ENCODE data around the gene GUK1. TPM values are rescaled to one million over a fixed set of nuclear protein-coding genes. Genes with fewer than 3 reads are reported as not detected.

The GUK1 gene
- total and polyA plus RNA-seq, 2 experiments from 2014 or later = 324 to 554 TPM

GRCh38 chr1:228118040-228118439 lies 22.0 kb upstream of the GUK1 start:
- Histone ChIP-seq H3K27ac (no peak overlapping the region), H3K79me2 (ENCODE audit: insufficient read depth) (no peaks in the 10 kb centered on the region), H3K9me3 (ENCODE audit: low read depth) (no peaks in the 10 kb centered on the region), H3K27me3 (replicated peaks; ENCODE audit: insufficient read depth) (no peaks in the 10 kb centered on the region), H3K9ac (no peak overlapping the region), H4K20me1 (ENCODE audit: insufficient read depth) (no peaks in the 10 kb centered on the region), H2AFZ (no peak overlapping the region), H3K4me1 (ENCODE audit: insufficient read depth) (no peaks in the 10 kb centered on the region; the same call in 1 of the 2 replicates), H3F3A (ENCODE audit: insufficient read depth) (0 out of 2 replicates have a peak, but pooled peaks cover 6% of the 10 kb centered on the region), H3K4me3 (no peak overlapping the region), H3K9me2 (ENCODE audit: insufficient read depth) (no peaks in the 10 kb centered on the region), H3K36me3 (ENCODE audit: low read depth) (no peaks in the 10 kb centered on the region), H3K4me2 (ENCODE audit: unreplicated experiment) (no peak overlapping the region)
- in situ Hi-C loops (cut with MboI) = no loop called here
- TF ChIP-seq EZH2phosphoT487 (IDR thresholded peaks at IDR 0.05; ENCODE audit: insufficient read depth, low read depth) (no peak), EZH2 (IDR thresholded peaks at IDR 0.05; ENCODE audit: insufficient read depth, poor library complexity, severe bottlenecking) (no peak)
- DNase-seq = no peak
- WGBS, 2 experiments (ENCODE audit: low coverage in 1 of 2, low lambda C conversion rate in 2 of 2, missing lambda C conversion rate in 2 of 2) = 48 to 59% methylated on average over 2 of the region's 2 CpGs

GRCh38 chr1:228120351-228120750 lies 19.7 kb upstream of the GUK1 start:
- H3F3A ChIP-seq (ENCODE audit: insufficient read depth) = 0 out of 2 replicates have a peak, but pooled peaks cover 6% of the 10 kb centered on the region
- no peak for TF ChIP-seq EZH2phosphoT487 (IDR thresholded peaks at IDR 0.05; ENCODE audit: insufficient read depth, low read depth)
- TF ChIP-seq EZH2 (IDR thresholded peaks at IDR 0.05; ENCODE audit: insufficient read depth, poor library complexity, severe bottlenecking) = no peak
- no peaks in the 10 kb centered on the region; the same call in 1 of the 2 replicates for H3K4me1 ChIP-seq (ENCODE audit: insufficient read depth)
- H3K36me3 ChIP-seq (ENCODE audit: low read depth) = no peaks in the 10 kb centered on the region
- WGBS, 2 experiments (ENCODE audit: low coverage in 1 of 2, low lambda C conversion rate in 2 of 2, missing lambda C conversion rate in 2 of 2) = 65 to 80% methylated on average over 1 of the region's 1 CpG
- peak overlapping the region; percentile 45 for H3K27ac ChIP-seq
- no peaks in the 10 kb centered on the region for H3K79me2 ChIP-seq (ENCODE audit: insufficient read depth)
- H3K9me2 ChIP-seq (ENCODE audit: insufficient read depth) = no peaks in the 10 kb centered on the region
- H3K4me3 ChIP-seq = no peak overlapping the region
- H3K27me3 ChIP-seq (replicated peaks; ENCODE audit: insufficient read depth) = no peaks in the 10 kb centered on the region; the same call in 1 of the 2 replicates
- no peak overlapping the region for H3K4me2 ChIP-seq (ENCODE audit: unreplicated experiment)
- H4K20me1 ChIP-seq (ENCODE audit: insufficient read depth) = no peaks in the 10 kb centered on the region
- in situ Hi-C loops (cut with MboI) = no loop called here
- DNase-seq = peak; percentile 42
- no peak overlapping the region for H2AFZ ChIP-seq
- H3K9me3 ChIP-seq (ENCODE audit: low read depth) = no peaks in the 10 kb centered on the region
- no peak overlapping the region for H3K9ac ChIP-seq

DNA sequence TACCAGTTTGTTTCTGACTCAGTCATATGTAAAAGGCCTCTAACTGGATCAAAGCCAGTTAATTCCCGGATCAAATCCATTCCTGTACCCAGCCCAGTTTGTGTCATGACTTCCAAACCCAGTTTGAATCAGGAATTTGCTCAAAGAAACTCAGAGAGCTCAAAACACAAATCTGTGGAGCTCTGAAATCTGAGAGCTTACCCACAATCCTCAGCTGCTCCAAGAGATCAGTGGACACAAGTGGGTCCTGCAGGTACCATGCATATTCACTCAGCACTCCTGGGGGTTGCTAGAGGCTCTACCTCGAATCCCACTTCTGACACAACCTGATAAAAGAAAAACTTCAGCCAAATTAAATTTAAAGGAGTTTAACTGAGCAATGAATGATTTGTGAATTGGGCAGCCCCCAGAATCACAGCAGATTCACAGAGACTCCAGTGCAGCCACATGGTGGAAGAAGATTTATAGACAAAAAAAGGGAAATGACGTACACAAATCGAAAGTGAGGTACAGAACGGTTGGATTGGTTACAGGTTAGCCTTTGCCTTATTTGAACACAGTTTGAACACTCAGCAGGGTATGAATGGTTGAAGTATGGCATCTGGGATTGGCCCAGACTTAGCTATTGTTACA lies 19.1 kb upstream of the GUK1 start:
- no peak overlapping the region for H3K9ac ChIP-seq
- no peak overlapping the region for H2AFZ ChIP-seq
- H3K79me2 ChIP-seq (ENCODE audit: insufficient read depth) = no peaks in the 10 kb centered on the region
- no peaks in the 10 kb centered on the region; the same call in 1 of the 2 replicates for H3K27me3 ChIP-seq (replicated peaks; ENCODE audit: insufficient read depth)
- H3K27ac ChIP-seq = peak overlapping the region; percentile 45
- TF ChIP-seq EZH2 (IDR thresholded peaks at IDR 0.05; ENCODE audit: insufficient read depth, poor library complexity, severe bottlenecking) = no peak
- no peak for TF ChIP-seq EZH2phosphoT487 (IDR thresholded peaks at IDR 0.05; ENCODE audit: insufficient read depth, low read depth)
- H3K4me1 ChIP-seq (ENCODE audit: insufficient read depth) = no peaks in the 10 kb centered on the region; the same call in 1 of the 2 replicates
- no peaks in the 10 kb centered on the region for H3K36me3 ChIP-seq (ENCODE audit: low read depth)
- no peaks in the 10 kb centered on the region for H3K9me3 ChIP-seq (ENCODE audit: low read depth)
- H4K20me1 ChIP-seq (ENCODE audit: insufficient read depth) = no peaks in the 10 kb centered on the region
- H3K4me3 ChIP-seq = no peak overlapping the region
- WGBS, 2 experiments (ENCODE audit: low coverage in 1 of 2, low lambda C conversion rate in 2 of 2, missing lambda C conversion rate in 2 of 2) = 52 to 55% methylated on average over 5 of the region's 5 CpGs
- no peak overlapping the region for H3K4me2 ChIP-seq (ENCODE audit: unreplicated experiment)
- DNase-seq = peak; percentile 62
- in situ Hi-C loops (cut with MboI) = no loop called here
- 0 out of 2 replicates have a peak, but pooled peaks cover 6% of the 10 kb centered on the region for H3F3A ChIP-seq (ENCODE audit: insufficient read depth)
- no peaks in the 10 kb centered on the region for H3K9me2 ChIP-seq (ENCODE audit: insufficient read depth)

- H3F3A ChIP-seq (ENCODE audit: insufficient read depth) = 0 out of 2 replicates have a peak, but pooled peaks cover 6% of the 10 kb centered on the region
- 0 to 3% methylated on average over 1 of the region's 1 CpG for WGBS, 2 experiments (ENCODE audit: low coverage in 1 of 2, low lambda C conversion rate in 2 of 2, missing lambda C conversion rate in 2 of 2)
- in situ Hi-C loops (cut with MboI) = no loop called here
Measured at GRCh38 chr1:228122921-228123441, 17.1 kb upstream of the GUK1 start.

More at GRCh38 chr1:228122921-228123441, 17.1 kb upstream of the GUK1 start:
- Histone ChIP-seq H3K27ac (no peak overlapping the region), H3K36me3 (ENCODE audit: low read depth) (no peaks in the 10 kb centered on the region), H3K4me3 (no peak overlapping the region), H3K9ac (no peak overlapping the region), H3K4me1 (ENCODE audit: insufficient read depth) (no peaks in the 10 kb centered on the region; the same call in 1 of the 2 replicates), H2AFZ (no peak overlapping the region), H4K20me1 (ENCODE audit: insufficient read depth) (no peaks in the 10 kb centered on the region), H3K79me2 (ENCODE audit: insufficient read depth) (no peaks in the 10 kb centered on the region), H3K4me2 (ENCODE audit: unreplicated experiment) (no peak overlapping the region), H3K9me3 (ENCODE audit: low read depth) (no peaks in the 10 kb centered on the region), H3K9me2 (ENCODE audit: insufficient read depth) (no peaks in the 10 kb centered on the region), H3K27me3 (replicated peaks; ENCODE audit: insufficient read depth) (no peaks in the 10 kb centered on the region; the same call in 1 of the 2 replicates)
- no peak for DNase-seq
- TF ChIP-seq EZH2 (IDR thresholded peaks at IDR 0.05; ENCODE audit: insufficient read depth, poor library complexity, severe bottlenecking) (no peak), EZH2phosphoT487 (IDR thresholded peaks at IDR 0.05; ENCODE audit: insufficient read depth, low read depth) (no peak)

Measured in GM23248 (cell line).